GM10248 (cell line): Measurements from ENCODE around the gene GDE1.

ENCODE experiments used
- CTCF ChIA-PET: fragments of 300-600 bp; sonication (Branson Sonifier 250); formaldehyde crosslinking; extraction: SDS; loops from one replicate; lab custom pipeline; 2021; ENCODE audit warnings: antibody characterized with exemption; lab: Yijun Ruan, JAX
- POLR2A ChIA-PET: fragments of 350-650 bp; sonication (Branson Sonifier 250); formaldehyde crosslinking; extraction: SDS; loops from one replicate; lab custom pipeline; 2020; ENCODE audit warnings: antibody characterized with exemption; lab: Yijun Ruan, JAX
- DNase-seq: peaks from one replicate; pipeline ENCODE4 v3.0.0; 2012; ENCODE audit errors: extremely low spot score
- CTCF ChIP-seq: IDR thresholded peaks from 2 replicates; pipeline ENCODE4 v1.5.1; 2012; ENCODE audit warnings: mild to moderate bottlenecking, low read depth; ENCODE audit errors: extremely low read depth, missing control alignments, control extremely low read depth

Gene GDE1

DNA sequence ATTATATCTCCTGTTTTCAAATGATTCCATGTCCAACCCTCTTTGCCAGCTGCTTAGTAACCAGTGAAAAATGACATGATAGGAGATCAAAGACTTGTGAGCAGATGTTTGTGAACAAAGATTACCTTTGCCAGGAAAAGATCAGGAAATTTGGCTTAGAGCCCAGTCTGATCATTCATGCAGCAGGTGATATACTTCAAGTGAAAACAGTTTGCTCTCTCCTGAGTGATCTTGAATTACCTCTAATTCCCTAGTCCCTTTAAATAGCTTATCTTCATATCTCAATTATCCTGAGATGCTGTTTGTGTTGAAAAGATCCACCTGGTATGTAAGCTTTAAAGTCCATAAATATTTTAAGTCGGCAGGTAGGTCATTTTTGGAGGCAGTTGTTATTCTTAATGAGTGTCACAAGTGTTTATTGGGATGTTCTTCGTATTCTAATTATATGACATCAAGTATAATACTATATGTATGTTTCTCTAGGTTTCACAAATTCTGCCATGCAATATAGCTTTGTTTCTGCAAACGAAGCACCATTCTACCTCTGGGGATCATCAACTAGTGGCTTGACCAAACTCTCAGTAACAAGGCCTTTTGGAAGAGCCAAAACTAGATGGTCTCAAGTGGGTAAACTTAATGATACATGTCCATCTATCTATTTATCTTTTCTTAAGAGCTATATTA, 20.4 kb upstream of the GDE1 start:
- TF ChIP-seq CTCF, result no peak
- POLR2A ChIA-PET, result no interaction called here
- DNase-seq, result no peak
- CTCF ChIA-PET, result interaction anchor here (0.9 to 6.3 kb wide), 3 partner anchors 13 to 18 kb away, joined by 3 to 48 read pairs (median 3); partner anchors contain the start of gene VPS35L

GRCh38 chr16:19540241-19540970, 18.5 kb upstream of the GDE1 start:
- DNase-seq, result no peak
- TF ChIP-seq CTCF, result no peak
- CTCF ChIA-PET, result interaction anchor here (2.2 to 6.3 kb wide), 3 partner anchors 10 to 14 kb away, joined by 8 to 48 read pairs (median 17); partner anchors contain the start of gene VPS35L
- POLR2A ChIA-PET, result no interaction called here

DNA sequence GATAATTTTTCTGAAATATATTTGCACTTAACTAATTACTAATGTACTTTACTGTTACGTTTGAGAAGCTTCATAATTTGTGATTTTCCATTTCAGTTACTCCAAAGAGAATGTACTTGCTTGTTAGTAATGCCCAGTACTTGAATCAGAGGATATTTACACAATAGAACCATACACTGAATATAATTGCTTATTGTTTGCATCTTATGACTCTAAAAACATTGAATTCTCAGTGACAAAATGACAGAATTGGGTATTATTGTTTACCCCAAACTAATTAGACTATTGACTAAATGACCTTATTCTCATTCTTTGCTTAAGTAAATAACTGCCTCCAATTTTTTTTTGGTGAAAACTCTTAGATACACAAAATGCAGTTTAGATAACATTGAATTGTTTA, 10.7 kb upstream of the GDE1 start:
- POLR2A ChIA-PET, result no interaction called here
- CTCF ChIA-PET, result no interaction called here
- DNase-seq, result no peak
- TF ChIP-seq CTCF, result no peak

DNA sequence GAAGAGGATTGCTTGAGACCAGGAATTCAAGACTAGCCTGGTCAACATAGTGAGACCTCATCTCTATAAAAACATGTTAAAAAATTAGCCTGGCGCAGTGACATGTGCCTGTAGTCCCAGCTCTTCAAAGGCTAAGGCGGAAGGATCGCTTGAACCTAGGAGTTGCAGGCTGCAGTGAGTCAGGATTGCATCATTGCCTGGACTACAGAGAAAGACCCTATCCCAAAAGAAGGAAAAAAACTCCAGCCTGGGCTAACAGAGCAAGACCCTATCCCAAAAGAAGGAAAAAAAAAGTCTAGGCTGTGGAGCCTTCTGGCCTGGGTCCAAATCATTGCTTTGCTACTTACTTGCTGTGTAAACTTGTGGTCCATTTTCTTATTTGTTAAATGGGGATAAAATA, 6.8 kb upstream of the GDE1 start:
- no peak for DNase-seq
- ChIA-PET POLR2A (no interaction called here), CTCF (interaction anchor here (1.4 to 2.1 kb wide), 3 partner anchors 11 to 28 kb away, joined by 4 to 17 read pairs (median 4); no protein-coding TSS in a partner anchor)
- TF ChIP-seq CTCF, result no peak

DNA sequence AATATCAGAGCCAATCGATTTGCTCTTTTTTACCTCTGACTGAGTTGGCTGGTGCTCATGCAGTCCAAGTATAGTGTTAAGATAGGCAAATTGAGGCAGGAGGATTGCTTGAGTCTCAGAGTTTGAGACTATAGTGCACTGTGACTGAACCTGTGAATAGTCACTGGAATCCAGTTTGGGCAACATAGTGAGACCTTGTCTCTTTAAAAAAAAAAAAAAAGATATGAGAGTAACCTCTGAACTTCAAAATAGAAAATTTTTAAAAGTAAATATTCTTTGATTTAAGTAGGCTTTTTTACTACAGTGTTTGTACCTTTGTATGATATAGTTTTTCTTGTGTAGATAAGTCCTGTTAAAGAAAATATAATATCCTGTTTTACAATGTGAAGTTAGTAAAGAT, 5.3 kb upstream of the GDE1 start:
- CTCF ChIA-PET, result interaction anchor here (0.9 to 1.3 kb wide), 2 partner anchors 15 to 27 kb away, joined by 3 to 5 read pairs; no protein-coding TSS in a partner anchor
- no peak for DNase-seq
- TF ChIP-seq CTCF, result no peak
- POLR2A ChIA-PET, result no interaction called here

- no peak for DNase-seq
- CTCF ChIA-PET, result interaction anchor here (1.4 to 2.6 kb wide), 3 partner anchors 12 to 30 kb away, joined by 3 to 12 read pairs (median 3); partner anchors contain the start of gene VPS35L
- POLR2A ChIA-PET, result no interaction called here
- TF ChIP-seq CTCF, result no peak
Measured at GRCh38 chr16:19525385-19525723, 3.5 kb upstream of the GDE1 start.
